GM18870 (cell line): ENCODE measurements around the gene ADA.
"Not testable (repeated sequence)": the region's sequence is repeated elsewhere in the genome, so short reads cannot be mapped to it uniquely, and the experiment has no call there.

Experiments used
- ATAC-seq: cut with Tn5 transposase; IDR thresholded peaks from one replicate; pipeline ENCODE4 v1.9.1; 2021; ENCODE audit warnings: moderate library complexity; ENCODE audit not compliant: unreplicated experiment

Gene ADA

DNA sequence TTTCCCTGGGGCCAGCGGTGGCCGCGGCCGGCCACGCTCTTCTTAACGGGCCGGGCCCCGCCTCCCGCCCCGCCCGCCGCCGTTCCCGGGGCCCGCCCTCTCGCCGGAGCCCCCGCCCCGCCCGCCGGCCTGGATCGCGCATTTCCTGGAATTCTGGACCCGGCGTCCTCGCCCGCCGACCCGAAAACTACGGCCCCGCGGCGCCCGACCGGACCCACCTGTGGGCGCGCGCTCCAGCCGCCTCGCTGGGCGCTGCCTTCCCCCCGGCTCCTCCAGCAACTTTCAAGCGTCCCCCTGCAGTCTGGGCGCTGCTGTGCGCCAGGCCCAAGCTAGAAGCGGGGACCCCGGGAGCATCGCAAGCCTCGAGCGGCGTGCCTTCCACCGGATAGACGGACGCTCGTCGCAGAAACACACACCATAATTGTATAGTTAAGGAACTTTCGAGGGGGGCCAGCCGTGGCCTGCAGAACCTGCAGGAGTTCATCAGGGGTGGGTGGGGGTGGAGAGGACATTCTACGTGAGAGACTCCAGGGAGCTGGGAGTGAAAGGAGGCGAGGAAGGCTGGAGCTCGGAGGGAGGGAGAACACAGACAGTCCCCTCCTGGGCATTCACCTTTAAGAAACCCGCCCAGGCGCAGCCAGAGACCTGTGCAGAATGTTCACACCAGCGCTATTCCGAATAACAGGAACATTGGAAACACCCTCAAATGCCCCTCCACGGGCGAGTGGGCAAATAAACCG lies at the start of gene ADA:
ADA (minus strand) TSS at position 16 of the 740 bp plus-strand sequence. CDS start 92 bp downstream, outside the sequence.
- ATAC-seq: no peak

- no peak for ATAC-seq
Measured at GRCh38 chr20:44700306-44700705, 48.8 kb upstream of the ADA start.

- ATAC-seq: no peak
Measured at GRCh38 chr20:44698351-44698750, 46.9 kb upstream of the ADA start.

- ATAC-seq: not testable (repeated sequence)
Measured at GRCh38 chr20:44697041-44697440, 45.5 kb upstream of the ADA start.

DNA sequence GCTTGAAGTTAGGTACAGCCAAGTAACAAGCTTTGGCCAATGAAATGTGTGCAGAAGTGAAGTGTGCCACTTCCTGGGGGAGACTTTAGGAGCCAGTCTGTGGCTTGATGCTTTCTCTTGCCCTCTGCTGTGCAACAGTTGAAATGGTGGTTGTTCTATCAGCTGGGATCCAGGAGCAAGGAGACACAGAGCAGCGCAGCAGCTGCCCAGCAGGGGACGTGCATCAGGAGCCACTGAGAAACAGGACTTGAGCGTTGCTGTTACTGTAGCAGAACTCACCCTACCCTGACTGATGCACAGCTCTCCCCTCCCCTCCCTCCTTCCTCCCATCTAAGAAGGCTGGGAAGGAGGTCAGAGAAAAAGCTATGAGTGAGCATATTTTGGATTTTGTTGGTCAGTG lies 44.8 kb upstream of the ADA start:
- no peak for ATAC-seq

- no peak for ATAC-seq
Measured at GRCh38 chr20:44695674-44696300, 44.3 kb upstream of the ADA start.

DNA sequence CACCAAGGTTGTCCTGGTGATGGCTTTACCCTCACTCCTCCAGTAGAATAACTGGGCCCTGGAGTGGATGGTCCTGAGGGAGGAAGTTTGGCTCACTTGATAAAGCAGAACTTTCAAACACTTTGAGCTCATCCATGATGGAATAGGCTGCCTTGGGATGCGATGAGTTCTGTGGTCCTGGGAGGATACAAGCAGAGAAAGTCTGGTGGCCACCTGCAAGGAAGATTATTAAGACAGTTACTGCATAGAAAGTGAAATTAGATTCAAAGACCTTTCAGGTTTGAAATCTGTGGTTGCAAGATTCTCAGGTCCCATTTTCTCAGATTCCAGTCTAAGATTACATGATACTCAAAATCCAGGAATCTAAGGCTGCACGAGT lies 43.8 kb upstream of the ADA start:
- no peak for ATAC-seq

DNA sequence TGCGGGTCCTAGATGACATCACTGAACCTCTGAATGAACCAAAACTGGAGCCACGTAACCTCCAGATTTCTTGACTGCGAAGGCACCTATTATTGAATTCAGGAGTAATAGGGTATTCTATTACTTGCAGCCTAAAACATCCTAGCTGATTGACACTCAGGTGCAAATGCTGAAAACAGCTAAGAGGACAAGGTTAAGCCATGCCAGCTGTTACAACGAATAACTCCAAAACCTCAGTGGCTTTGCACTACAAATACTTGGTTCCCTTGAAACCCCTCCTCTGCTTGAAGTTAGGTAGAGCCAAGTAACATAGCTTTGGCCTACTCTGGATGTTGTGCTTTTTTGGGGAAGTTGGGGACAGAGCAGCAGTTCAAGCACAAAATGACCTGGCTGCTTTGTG lies 42.7 kb upstream of the ADA start:
- no peak for ATAC-seq

DNA sequence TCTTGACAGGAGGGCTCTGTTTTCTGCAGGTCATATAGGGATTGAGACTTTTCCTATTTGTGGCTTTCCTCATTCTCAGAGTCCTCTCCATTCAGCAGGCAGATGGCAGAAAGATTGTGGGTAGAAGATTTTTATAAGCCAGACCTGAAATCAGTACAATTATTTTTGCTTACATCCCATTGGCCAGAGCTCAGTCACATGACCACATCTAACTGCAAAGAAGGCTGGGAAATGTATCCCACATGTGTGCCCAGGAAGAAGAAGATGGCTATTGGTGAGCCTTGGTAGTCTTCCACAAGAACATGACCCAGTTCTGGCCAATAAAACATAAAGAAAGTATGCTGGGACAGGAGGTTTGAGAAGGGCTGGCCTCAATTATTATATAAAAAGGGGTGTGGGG lies 42.1 kb upstream of the ADA start:
- no peak for ATAC-seq

GRCh38 chr20:44692932-44693480 lies 41.5 kb upstream of the ADA start:
- ATAC-seq: no peak

DNA sequence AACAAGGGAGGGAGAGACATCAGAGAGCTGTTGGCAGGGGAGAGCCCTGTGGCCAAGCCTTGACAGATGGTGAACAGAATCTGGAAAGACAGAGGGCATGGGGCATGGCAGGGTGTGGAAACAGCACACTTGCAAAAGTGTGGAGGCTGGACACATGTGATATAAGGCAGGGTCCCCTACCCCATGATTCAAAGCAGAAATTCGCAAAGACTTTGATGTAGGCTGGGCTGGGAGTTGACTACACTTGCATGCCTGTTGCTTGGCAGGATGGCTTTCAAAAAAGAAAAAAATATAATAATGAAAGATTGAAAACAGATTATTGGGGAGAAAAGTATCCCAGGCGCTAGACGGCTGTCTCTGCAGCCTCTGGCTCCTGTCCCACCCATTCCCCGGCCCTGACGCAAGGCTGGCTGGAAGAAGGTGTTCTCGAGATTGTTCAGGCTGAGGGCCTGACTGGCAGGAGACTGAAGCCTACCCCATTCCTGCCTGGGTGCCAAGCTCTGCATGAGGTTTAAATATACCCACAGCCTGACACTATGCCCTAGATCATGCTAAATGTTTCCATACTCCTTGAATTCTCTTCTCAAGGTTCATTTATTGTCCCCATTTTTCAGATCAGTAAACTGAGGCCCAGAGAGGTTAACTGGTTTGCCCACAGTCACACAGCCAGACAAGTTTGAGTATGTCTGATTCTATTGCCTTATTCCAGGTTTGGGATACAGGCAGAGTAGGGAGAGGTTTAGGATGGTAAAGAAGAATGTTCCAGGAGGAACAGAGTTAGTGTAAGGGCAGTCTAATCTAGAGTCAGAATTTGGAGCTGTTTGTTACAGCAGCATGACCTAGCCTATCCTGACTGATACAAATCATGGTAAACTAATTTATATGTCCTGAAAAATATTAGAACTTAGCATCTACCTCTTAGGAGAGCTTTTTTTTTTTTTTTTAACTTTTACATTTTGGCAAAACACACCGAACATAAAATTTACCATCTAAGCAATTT lies 40.2 kb upstream of the ADA start:
- no peak for ATAC-seq

DNA sequence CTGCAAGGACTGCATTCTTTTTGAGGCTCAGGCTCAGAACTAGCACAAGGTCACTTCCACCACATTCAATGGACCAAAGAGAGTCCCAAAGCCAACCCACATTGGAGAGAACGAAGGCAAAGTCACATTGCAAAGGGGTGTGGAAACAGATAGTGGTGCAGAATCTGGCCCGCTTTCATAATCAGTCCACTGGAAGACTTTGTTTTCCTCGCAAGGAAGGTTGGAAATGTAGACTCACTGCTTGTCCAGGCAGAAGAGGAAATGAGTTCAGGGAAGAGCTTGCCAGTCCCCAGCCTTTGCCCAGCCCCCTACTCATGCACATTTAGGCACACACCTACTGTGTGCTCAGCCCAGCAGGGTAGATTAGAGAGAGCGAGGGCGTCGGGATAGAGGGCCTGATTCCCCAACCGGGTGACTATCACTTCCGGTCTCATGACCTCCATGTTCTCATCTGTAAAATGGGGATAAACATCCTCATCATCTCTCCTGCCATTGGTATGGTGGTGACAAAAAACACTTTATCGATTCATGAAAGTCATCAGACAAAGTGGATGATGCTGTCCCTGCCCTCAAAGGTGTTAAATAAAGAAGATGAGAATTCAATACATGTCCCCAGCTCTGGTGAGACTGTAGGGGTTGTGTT lies 39.4 kb upstream of the ADA start:
- ATAC-seq: no peak

DNA sequence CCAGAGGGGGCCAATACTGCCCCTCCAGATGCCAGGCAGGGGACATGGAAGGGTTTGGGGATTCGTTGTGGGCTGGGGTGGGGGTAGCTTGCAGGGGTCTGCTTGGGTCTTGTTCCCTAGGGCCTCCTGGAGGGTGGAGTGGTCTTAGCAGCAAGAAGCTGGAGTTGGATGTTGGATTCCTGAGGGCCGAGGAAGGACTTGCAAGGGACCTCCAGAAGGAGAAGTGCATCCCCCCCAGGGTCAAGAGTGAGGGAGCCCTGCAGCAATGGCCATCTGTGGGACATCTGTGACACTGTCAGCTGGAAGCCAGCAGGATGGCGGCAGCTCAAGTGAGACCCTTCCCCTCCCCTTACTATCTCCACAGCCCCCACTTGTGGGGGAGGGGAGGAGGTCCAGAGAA lies 38.3 kb upstream of the ADA start:
- ATAC-seq: no peak

DNA sequence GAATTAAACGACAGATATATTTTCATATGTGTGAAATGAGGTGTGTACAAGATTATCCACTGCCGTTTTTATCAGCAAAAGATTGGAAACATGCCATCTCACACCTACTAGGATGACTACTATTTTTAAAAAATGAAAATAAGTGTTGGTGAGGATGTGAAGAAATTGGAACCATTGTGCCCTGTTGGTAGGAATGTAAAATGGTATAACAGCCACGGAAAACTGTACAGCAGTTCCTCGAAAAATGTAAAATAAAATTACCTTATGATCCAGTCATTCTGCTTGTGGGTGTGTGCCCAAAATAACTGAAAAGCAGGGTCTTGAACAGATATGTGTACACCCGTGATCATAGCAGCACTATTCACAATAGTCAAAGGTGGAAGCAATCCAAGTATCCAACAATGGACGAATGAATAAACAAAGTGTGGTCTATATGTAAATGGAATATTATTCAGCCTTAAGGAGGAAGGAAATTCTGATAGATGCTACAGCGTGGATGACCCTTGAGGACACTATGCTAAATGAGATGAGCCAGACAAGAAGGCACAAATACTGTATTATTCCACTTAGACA lies 36.6 kb upstream of the ADA start:
- ATAC-seq: no peak

- no peak for ATAC-seq
Measured at GRCh38 chr20:44686934-44687333, 35.4 kb upstream of the ADA start.

GRCh38 chr20:44684047-44684967 lies 32.8 kb upstream of the ADA start:
- no peak for ATAC-seq

GRCh38 chr20:44683263-44684046 lies 32.0 kb upstream of the ADA start:
- ATAC-seq: peak; percentile 47

DNA sequence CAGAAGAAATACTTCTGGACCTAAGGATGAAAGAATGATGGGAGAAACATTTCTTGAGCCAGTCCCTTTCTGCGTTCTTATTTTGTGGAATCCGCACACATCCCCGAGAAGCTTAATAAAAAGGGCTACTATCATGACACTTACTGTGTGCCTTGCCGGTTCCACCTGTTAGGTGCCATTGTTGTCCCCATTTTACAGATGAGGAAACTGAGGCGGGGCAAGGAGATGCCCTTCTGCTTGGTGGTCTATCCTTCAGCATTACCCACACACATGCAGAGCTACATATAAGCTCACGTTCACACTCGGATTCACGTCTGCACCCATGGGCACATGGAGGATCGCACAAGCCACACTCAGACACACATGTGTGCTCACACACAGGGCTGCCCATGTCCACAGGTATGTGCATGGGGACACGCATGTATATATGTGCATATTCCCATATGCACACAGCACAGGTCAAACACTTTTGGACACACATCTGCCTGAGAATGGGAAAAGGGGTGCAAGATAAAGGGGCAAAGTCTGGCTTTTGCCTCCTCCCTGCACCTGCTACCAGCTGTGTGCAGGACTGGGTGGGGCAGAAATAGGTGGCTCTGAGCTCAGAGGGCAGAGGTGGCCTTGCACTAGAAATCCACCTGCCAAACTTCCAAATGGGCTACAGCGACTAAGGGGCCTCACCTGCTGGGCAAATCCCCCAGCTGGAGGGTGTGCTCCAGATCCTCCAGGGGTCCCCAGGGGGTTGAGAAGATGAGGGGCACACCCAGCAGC lies 30.5 kb upstream of the ADA start:
- no peak for ATAC-seq
